HEK293 (cell line): ENCODE data around the gene ESRRA.

Experiments
- BCL11A ChIP-seq: fragments of 450-650 bp; formaldehyde crosslinking; IDR thresholded peaks from 2 replicates; pipeline ENCODE4 v1.5.1; 2016; ENCODE audit warnings: low read depth, missing biosample characterization, missing genetic modification characterization
- BCL11B ChIP-seq: fragments of 450-650 bp; formaldehyde crosslinking; IDR thresholded peaks from 2 replicates; pipeline ENCODE4 v1.5.1; 2016; ENCODE audit warnings: low read depth, missing biosample characterization, missing genetic modification characterization
- CTCF ChIP-seq: fragments of 450-650 bp; formaldehyde crosslinking; IDR thresholded peaks from 2 replicates; pipeline ENCODE4 v1.5.1; 2016; ENCODE audit warnings: missing biosample characterization, missing genetic modification characterization
- SCRT2 ChIP-seq: fragments of 450-650 bp; formaldehyde crosslinking; IDR thresholded peaks from 2 replicates; pipeline ENCODE4 v1.5.1; 2016; ENCODE audit warnings: missing biosample characterization, missing genetic modification characterization
- TSHZ1 ChIP-seq: fragments of 450-650 bp; formaldehyde crosslinking; IDR thresholded peaks from 2 replicates; pipeline ENCODE4 v1.5.1; 2016; ENCODE audit warnings: missing biosample characterization, missing genetic modification characterization, borderline replicate concordance
- ZBTB21 ChIP-seq: fragments of 450-650 bp; formaldehyde crosslinking; IDR thresholded peaks from 2 replicates; pipeline ENCODE4 v1.5.1; 2017; ENCODE audit warnings: missing biosample characterization, missing genetic modification characterization
- ZNF155 ChIP-seq: fragments of 450-650 bp; formaldehyde crosslinking; IDR thresholded peaks from 2 replicates; pipeline ENCODE4 v1.5.1; 2016; ENCODE audit warnings: missing biosample characterization, missing genetic modification characterization
- ZNF280D ChIP-seq: fragments of 450-650 bp; formaldehyde crosslinking; IDR thresholded peaks from 2 replicates; pipeline ENCODE4 v1.5.1; 2016; ENCODE audit warnings: missing biosample characterization, missing genetic modification characterization
- ZNF423 ChIP-seq: fragments of 450-650 bp; formaldehyde crosslinking; IDR thresholded peaks from 2 replicates; pipeline ENCODE4 v1.5.1; 2016; ENCODE audit warnings: missing biosample characterization, missing genetic modification characterization
- ZNF521 ChIP-seq: fragments of 450-650 bp; formaldehyde crosslinking; IDR thresholded peaks from 2 replicates; pipeline ENCODE4 v1.5.1; 2017; ENCODE audit warnings: missing biosample characterization, mild to moderate bottlenecking, missing genetic modification characterization
- ZNF600 ChIP-seq: fragments of 450-650 bp; formaldehyde crosslinking; IDR thresholded peaks from 2 replicates; pipeline ENCODE4 v1.5.1; 2016; ENCODE audit warnings: missing biosample characterization, missing genetic modification characterization
- ZNF624 ChIP-seq: fragments of 450-650 bp; formaldehyde crosslinking; IDR thresholded peaks from 2 replicates; pipeline ENCODE4 v1.5.1; 2017; ENCODE audit warnings: missing biosample characterization, missing genetic modification characterization
- ZNF776 ChIP-seq: fragments of 450-650 bp; formaldehyde crosslinking; IDR thresholded peaks from 2 replicates; pipeline ENCODE4 v1.5.0; 2017; ENCODE audit warnings: missing biosample characterization, missing genetic modification characterization, borderline replicate concordance
- ZNF792 ChIP-seq: fragments of 450-650 bp; formaldehyde crosslinking; IDR thresholded peaks from 2 replicates; pipeline ENCODE4 v1.5.1; 2016; ENCODE audit warnings: missing biosample characterization, missing genetic modification characterization
- ZSCAN30 ChIP-seq: fragments of 450-650 bp; IDR thresholded peaks from 2 replicates; pipeline ENCODE4 v1.5.1; 2018; ENCODE audit warnings: missing biosample characterization, mild to moderate bottlenecking, missing genetic modification characterization, moderate library complexity
- TF ChIP-seq, protein P1 (sequence below): fragments of 450-650 bp; formaldehyde crosslinking; IDR thresholded peaks from 2 replicates; pipeline ENCODE4 v1.5.1; 2016; ENCODE audit warnings: missing biosample characterization, missing genetic modification characterization

The ESRRA gene

DNA sequence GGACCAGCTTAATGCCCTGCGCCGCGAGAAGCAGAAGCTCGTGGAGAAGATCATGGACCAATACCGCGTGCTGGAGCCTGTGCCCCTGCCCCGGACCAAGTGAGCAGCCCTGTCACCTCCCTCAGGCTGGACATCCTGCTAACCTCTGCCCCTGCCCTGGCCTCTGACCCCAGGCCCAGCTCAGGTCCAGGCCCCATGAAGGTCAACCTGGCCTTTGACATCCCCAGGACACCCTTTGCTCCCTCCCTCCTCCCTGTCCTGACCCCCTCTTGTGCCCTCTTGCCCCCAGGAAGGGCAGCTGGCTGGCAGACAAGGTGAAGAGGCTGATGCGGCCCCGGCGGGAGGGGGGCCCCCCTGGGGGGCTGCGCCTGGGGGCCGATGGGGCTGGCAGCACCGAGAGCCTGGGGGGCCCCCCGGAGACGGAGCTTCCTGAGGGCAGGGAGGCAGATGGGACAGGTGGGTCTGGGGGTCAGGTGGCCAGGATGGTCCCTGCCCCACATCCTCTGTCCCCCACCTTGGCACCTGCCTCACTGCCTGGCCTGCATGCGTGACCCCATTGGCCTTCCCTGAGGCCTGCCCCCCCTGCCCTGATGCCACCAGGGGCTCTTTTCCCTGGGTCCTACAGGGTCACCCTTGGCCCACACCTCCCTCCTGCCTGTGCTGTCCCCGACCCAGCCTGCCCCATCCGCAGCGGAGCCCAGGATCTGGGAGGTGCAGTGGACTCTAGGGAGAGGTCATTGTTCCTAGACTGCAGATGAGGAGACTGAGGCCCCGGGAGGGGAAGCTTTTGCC lies 48.6 kb downstream of the ESRRA start (continued):
- no peak for TF ChIP-seq ZNF423
- TF ChIP-seq ZSCAN30 (tag by site-specific recombination) = no peak
- TF ChIP-seq CTCF (tag by site-specific recombination) = no peak
- peak; percentile 69; the same call in 1 of the 2 replicates for TF ChIP-seq BCL11A (tag by site-specific recombination)
- TF ChIP-seq, protein P1, sequence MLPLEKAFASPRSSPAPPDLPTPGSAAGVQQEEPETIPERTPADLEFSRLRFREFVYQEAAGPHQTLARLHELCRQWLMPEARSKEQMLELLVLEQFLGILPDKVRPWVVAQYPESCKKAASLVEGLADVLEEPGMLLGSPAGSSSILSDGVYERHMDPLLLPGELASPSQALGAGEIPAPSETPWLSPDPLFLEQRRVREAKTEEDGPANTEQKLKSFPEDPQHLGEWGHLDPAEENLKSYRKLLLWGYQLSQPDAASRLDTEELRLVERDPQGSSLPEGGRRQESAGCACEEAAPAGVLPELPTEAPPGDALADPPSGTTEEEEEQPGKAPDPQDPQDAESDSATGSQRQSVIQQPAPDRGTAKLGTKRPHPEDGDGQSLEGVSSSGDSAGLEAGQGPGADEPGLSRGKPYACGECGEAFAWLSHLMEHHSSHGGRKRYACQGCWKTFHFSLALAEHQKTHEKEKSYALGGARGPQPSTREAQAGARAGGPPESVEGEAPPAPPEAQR (tag by site-specific recombination) = no peak
- TF ChIP-seq ZNF521 (tag by site-specific recombination) = no peak
- no peak for TF ChIP-seq ZNF280D
- TF ChIP-seq BCL11B (tag by site-specific recombination) = peak; percentile 69
- no peak for TF ChIP-seq SCRT2
- TF ChIP-seq ZNF624 (tag by site-specific recombination) = no peak
- TF ChIP-seq ZBTB21 (tag by site-specific recombination) = no peak
- no peak for TF ChIP-seq ZNF600 (tag by site-specific recombination)
- TF ChIP-seq ZNF792 (tag by site-specific recombination) = no peak
- TF ChIP-seq ZNF776 = no peak
- TF ChIP-seq ZNF155 = no peak
- TF ChIP-seq TSHZ1 (tag by site-specific recombination) = no peak
